A673 (cell line): Measurements from ENCODE around the gene TAF7. TPM values are rescaled to one million over a fixed set of nuclear protein-coding genes. Genes with fewer than 3 reads are reported as not detected.

Experiments
- BruUV-seq: library from RNA; stranded (reverse); fragments of 400-500 nt; replicated peaks from 2 replicates; lab custom pipeline; 2021; lab: Mats Ljungman, UMichigan
- CTCF ChIA-PET: fragments of 300-600 bp; sonication (Branson Sonifier 250); formaldehyde crosslinking; loops from one replicate; lab custom pipeline; 2022; ENCODE audit warnings: antibody characterized with exemption; lab: Charles Lee
- POLR2A ChIA-PET: fragments of 300-600 bp; sonication (Branson Sonifier 250); formaldehyde crosslinking; loops from one replicate; lab custom pipeline; 2022; ENCODE audit warnings: antibody characterized with exemption; ENCODE audit not compliant: low non-redundant PET; lab: Charles Lee
- DNase-seq: peaks from one replicate; pipeline ENCODE4 v3.0.0-alpha.2; 2015; ENCODE audit warnings: low spot score
- H3K27ac ChIP-seq: fragments of 200-600 bp; sonication (generic); 2 replicates; pipeline ENCODE4 v1.5.1; 2016; ENCODE audit warnings: mixed run types, low read depth, mild to moderate bottlenecking, mixed read lengths, antibody characterized with exemption, low read length; ENCODE audit not compliant: poor library complexity, severe bottlenecking
- H3K27me3 ChIP-seq: fragments of 200-600 bp; sonication (generic); replicated peaks from 2 replicates; pipeline ENCODE4 v1.6.1; 2017; ENCODE audit warnings: mixed run types, low read depth, mild to moderate bottlenecking, mixed read lengths, antibody characterized with exemption, low read length; ENCODE audit not compliant: insufficient read depth, poor library complexity
- H3K36me3 ChIP-seq: fragments of 200-600 bp; sonication (generic); 2 replicates; pipeline ENCODE4 v1.6.1; 2016; ENCODE audit warnings: mixed run types, mild to moderate bottlenecking, mixed read lengths, antibody characterized with exemption, low read length; ENCODE audit not compliant: insufficient read depth, poor library complexity, severe bottlenecking
- H3K4me1 ChIP-seq: fragments of 200-600 bp; sonication (generic); 2 replicates; pipeline ENCODE4 v1.6.1; 2017; ENCODE audit warnings: mixed run types, mild to moderate bottlenecking, mixed read lengths, antibody characterized with exemption, low read length; ENCODE audit not compliant: insufficient read depth, poor library complexity, severe bottlenecking
- H3K4me3 ChIP-seq: fragments of 200-600 bp; sonication (generic); 2 replicates; pipeline ENCODE4 v1.5.1; 2016; ENCODE audit warnings: low read depth, mixed run types, mild to moderate bottlenecking, mixed read lengths, low read length; ENCODE audit not compliant: poor library complexity, severe bottlenecking
- H3K9me3 ChIP-seq: fragments of 200-600 bp; sonication (generic); 2 replicates; pipeline ENCODE4 v1.6.1; 2016; ENCODE audit warnings: mixed run types, low read depth, mild to moderate bottlenecking, mixed read lengths, antibody characterized with exemption, low read length; ENCODE audit not compliant: poor library complexity, severe bottlenecking
- CTCF ChIP-seq: fragments of 300-800, 200-600 bp; sonication (generic); conservative IDR thresholded peaks from 2 replicates; pipeline ENCODE4 v1.5.1; 2017; ENCODE audit warnings: low read depth, mild to moderate bottlenecking, antibody characterized with exemption, low read length, moderate library complexity, mixed read lengths
- EZH2 ChIP-seq: fragments of 200-600 bp; sonication (generic); IDR thresholded peaks from 2 replicates; pipeline ENCODE4 v1.6.1; 2017; ENCODE audit warnings: borderline replicate concordance, low read depth, mild to moderate bottlenecking, mixed read lengths, antibody characterized with exemption, low read length; ENCODE audit not compliant: poor library complexity, severe bottlenecking
- intact Hi-C: fragments of 100-400 bp; cut with micrococcal nuclease; formaldehyde crosslinking; loops from one replicate; pipeline ENCODE4 v1.10.0; 2022; ENCODE audit not compliant: unreplicated experiment
- total RNA-seq: library from RNA; stranded (reverse); gene quantifications from 2 replicates; pipeline ENCODE4 v1.2.3, GENCODE V29; 2021

Gene TAF7
- total RNA-seq, 1 experiment from 2014 or later = 73.4 TPM

GRCh38 chr5:141328231-141328630, 7.6 kb upstream of the TAF7 start:
- no TSS peak for BruUV-seq
- CTCF ChIA-PET = no interaction called here

GRCh38 chr5:141326088-141326854, 5.7 kb upstream of the TAF7 start:
- peak; percentile 93 for DNase-seq
- H3K36me3 ChIP-seq = no peaks in the 10 kb centered on the region
- no peaks in the 10 kb centered on the region for H3K4me1 ChIP-seq
- no peaks in the 10 kb centered on the region for H3K27me3 ChIP-seq
- TSS peak; percentile 84 for BruUV-seq
- CTCF ChIA-PET = interaction anchor here (0.5 to 0.8 kb wide), 3 partner anchors 103 to 237 kb away, joined by 3 read pairs; partner anchors contain the start of gene PCDHB14
- H3K27ac ChIP-seq = peak overlapping the region; percentile 76
- TF ChIP-seq EZH2 = no peak
- peak; percentile 86 for TF ChIP-seq CTCF
- peak overlapping the region; percentile 47 for H3K4me3 ChIP-seq
- POLR2A ChIA-PET = interaction anchor here (0.6 kb wide), 1 partner anchor 232 kb away, joined by 3 read pairs; no protein-coding TSS in a partner anchor
- H3K9me3 ChIP-seq = peaks cover 32% of the 10 kb centered on the region
- intact Hi-C loops = no loop called here

More at GRCh38 chr5:141328231-141328630, 7.6 kb upstream of the TAF7 start:
- intact Hi-C loops = no loop called here
- Histone ChIP-seq H3K36me3 (no peaks in the 10 kb centered on the region), H3K4me1 (no peaks in the 10 kb centered on the region), H3K27me3 (no peaks in the 10 kb centered on the region), H3K27ac (no peak overlapping the region), H3K4me3 (no peak overlapping the region), H3K9me3 (peaks cover 30% of the 10 kb centered on the region)
- POLR2A ChIA-PET = no interaction called here
- DNase-seq = no peak
- TF ChIP-seq CTCF = no peak
- no peak for TF ChIP-seq EZH2

- POLR2A ChIA-PET = no interaction called here
- TF ChIP-seq CTCF (no peak), EZH2 (no peak)
- H3K27me3 ChIP-seq = no peaks in the 10 kb centered on the region
- H3K9me3 ChIP-seq = peaks cover 39% of the 10 kb centered on the region
- BruUV-seq = no TSS peak
- CTCF ChIA-PET = no interaction called here
- intact Hi-C loops = no loop called here
- no peaks in the 10 kb centered on the region for H3K4me1 ChIP-seq
- H3K36me3 ChIP-seq = peaks cover 23% of the 10 kb centered on the region
- no peak for DNase-seq
- no peak overlapping the region for H3K4me3 ChIP-seq
- no peak overlapping the region for H3K27ac ChIP-seq
These were observed 1.7 kb upstream of the TAF7 start for GRCh38 chr5:141322261-141322660.
